Panc1 (cell line): Measurements from ENCODE around the gene RNF7. TPM values are rescaled to one million over a fixed set of nuclear protein-coding genes. Genes with fewer than 3 reads are reported as not detected.

Experiments used
- ATAC-seq: fragments of 200-7000 bp; cut with Tn5 transposase; 2 replicates; pipeline ENCODE4 v1.9.1; 2020; ENCODE audit warnings: mild to moderate bottlenecking, moderate library complexity
- BruUV-seq: library from RNA; stranded (reverse); fragments of 400-500 nt; replicated peaks from 2 replicates; lab custom pipeline; 2021; lab: Mats Ljungman, UMichigan
- CTCF ChIA-PET: fragments of 300-600 bp; sonication (Branson Sonifier 250); formaldehyde crosslinking; loops from one replicate; lab custom pipeline; 2022; ENCODE audit warnings: antibody characterized with exemption; lab: Charles Lee
- POLR2A ChIA-PET: fragments of 300-600 bp; sonication (Branson Sonifier 250); formaldehyde crosslinking; loops from one replicate; lab custom pipeline; 2022; ENCODE audit warnings: antibody characterized with exemption; lab: Charles Lee
- DNase-seq: peaks from one replicate; pipeline ENCODE4 v3.0.0-alpha.2; 2010; ENCODE audit warnings: low read depth, low spot score
- H3K27ac ChIP-seq: 2 replicates; pipeline ENCODE4 v1.5.1; 2011; ENCODE audit warnings: mild to moderate bottlenecking, low read length, inconsistent platforms
- H3K27me3 ChIP-seq: fragments of 200-500 bp; sonication (Bioruptor generic); 2 replicates; pipeline ENCODE4 v1.6.0; 2014; ENCODE audit warnings: low read length, inconsistent platforms; ENCODE audit not compliant: control insufficient read depth, insufficient read depth
- H3K36me3 ChIP-seq: fragments of 200-500 bp; sonication (Bioruptor generic); 2 replicates; pipeline ENCODE4 v1.5.1; 2014; ENCODE audit warnings: inconsistent platforms, mild to moderate bottlenecking, low read length, moderate library complexity; ENCODE audit not compliant: control insufficient read depth, insufficient read depth
- H3K4me1 ChIP-seq: 2 replicates; pipeline ENCODE4 v1.5.1; 2011; ENCODE audit warnings: inconsistent platforms, mild to moderate bottlenecking, low read length, moderate library complexity; ENCODE audit not compliant: control insufficient read depth, insufficient read depth
- H3K4me3 ChIP-seq, 2 experiments: 2 replicates each; pipeline ENCODE4 v1.5.1; 2011 to 2012; ENCODE audit warnings: low read depth in 2 of 2, low read length in 2 of 2, mild to moderate bottlenecking in 2 of 2, inconsistent platforms in 1 of 2, moderate library complexity in 1 of 2
- H3K9me3 ChIP-seq: fragments of 200-500 bp; sonication (Bioruptor generic); 2 replicates; pipeline ENCODE4 v1.5.1; 2014; ENCODE audit warnings: low read depth, mild to moderate bottlenecking, inconsistent platforms, low read length, moderate library complexity; ENCODE audit not compliant: control insufficient read depth, insufficient read depth
- CTCF ChIP-seq: fragments of 450-650 bp; IDR thresholded peaks from 2 replicates; pipeline ENCODE4 v1.5.1; 2017; ENCODE audit warnings: mild to moderate bottlenecking
- POLR2AphosphoS5 ChIP-seq: IDR thresholded peaks from 2 replicates; pipeline ENCODE4 v1.6.1; 2012; ENCODE audit warnings: mild to moderate bottlenecking, low read depth, low read length, moderate library complexity
- REST ChIP-seq, 2 experiments: IDR thresholded peaks; 2 replicates each; pipeline ENCODE4 v1.6.1; 2011 to 2012; ENCODE audit warnings: low read depth in 2 of 2, control low read depth in 1 of 2, low read length in 1 of 2, mild to moderate bottlenecking in 1 of 2, moderate library complexity in 1 of 2; ENCODE audit not compliant: insufficient read depth in 1 of 2
- SIN3A ChIP-seq: IDR thresholded peaks from 2 replicates; pipeline ENCODE4 v1.6.1; 2012; ENCODE audit warnings: low read depth, mild to moderate bottlenecking, low read length, moderate library complexity, borderline replicate concordance; ENCODE audit not compliant: insufficient read depth
- TCF7L2 ChIP-seq: IDR thresholded peaks from 2 replicates; pipeline ENCODE4 v1.6.1; 2011; ENCODE audit warnings: mild to moderate bottlenecking, low read depth, low read length, inconsistent platforms
- in situ Hi-C: cut with HindIII; loops from 2 replicates; pipeline ENCODE4 v1.10.0; 2016; ENCODE audit warnings: low sequenced_read_pairs, low pct_unique_long_range_greater_than_20kb
- intact Hi-C: fragments of 100-400 bp; cut with micrococcal nuclease; formaldehyde crosslinking; loops from one replicate; pipeline ENCODE4 v1.10.0; 2022; ENCODE audit not compliant: unreplicated experiment
- total RNA-seq: library from RNA; stranded (reverse); gene quantifications from one replicate; pipeline ENCODE4 v1.2.1, GENCODE V29; 2021; ENCODE audit not compliant: unreplicated experiment

The RNF7 gene
- total RNA-seq, 1 experiment from 2014 or later = 87.3 TPM

- Histone ChIP-seq H3K9me3 (no peaks in the 10 kb centered on the region), H3K4me3 (no peak overlapping the region), H3K27ac (no peak overlapping the region), H3K36me3 (no peaks in the 10 kb centered on the region), H3K4me1 (no peaks in the 10 kb centered on the region), H3K27me3 (no peaks in the 10 kb centered on the region)
- intact Hi-C loops = no loop called here
- POLR2A ChIA-PET = no interaction called here
- in situ Hi-C loops = no loop called here
- no peak for TF ChIP-seq TCF7L2
- no peak for TF ChIP-seq POLR2AphosphoS5
- no peak for TF ChIP-seq REST (IDR thresholded peaks at IDR 0.05; ENCODE audit: insufficient read depth in 1 of 2, low read depth in 2 of 2, low read length in 1 of 2)
- no peak for TF ChIP-seq SIN3A
- TF ChIP-seq CTCF = no peak
- BruUV-seq = no TSS peak
- ATAC-seq (no peak), DNase-seq (no peak)
- CTCF ChIA-PET = no interaction called here
Measured at GRCh38 chr3:141710888-141711616, 27.0 kb upstream of the RNF7 start.

- in situ Hi-C loops (no loop called here), intact Hi-C loops (no loop called here)
- no peak overlapping the region for H3K27ac ChIP-seq
- no peak for TF ChIP-seq TCF7L2
- TF ChIP-seq CTCF = no peak
- TF ChIP-seq POLR2AphosphoS5 = no peak
- no peak for TF ChIP-seq REST (IDR thresholded peaks at IDR 0.05; ENCODE audit: insufficient read depth in 1 of 2, low read depth in 2 of 2, low read length in 1 of 2)
- no peak for TF ChIP-seq SIN3A
- no peaks in the 10 kb centered on the region for H3K36me3 ChIP-seq
- no peaks in the 10 kb centered on the region for H3K4me1 ChIP-seq
- H3K27me3 ChIP-seq = peaks cover 3% of the 10 kb centered on the region; the same call in 1 of the 2 replicates
- ChIA-PET POLR2A (interaction anchor here (0.7 kb wide), 1 partner anchor 842 kb away, joined by 3 read pairs; no protein-coding TSS in a partner anchor), CTCF (interaction anchor here (0.7 kb wide), 1 partner anchor 545 kb away, joined by 3 read pairs; no protein-coding TSS in a partner anchor)
- no TSS peak for BruUV-seq
- H3K4me3 ChIP-seq = no peak overlapping the region
- ATAC-seq = no peak
- no peaks in the 10 kb centered on the region for H3K9me3 ChIP-seq
- no peak for DNase-seq
Measured at GRCh38 chr3:141714671-141715070, 23.4 kb upstream of the RNF7 start.
